K562 (cell line): ENCODE results near the gene TAF8. TPM values are rescaled to one million over a fixed set of nuclear protein-coding genes. Genes with fewer than 3 reads are reported as not detected.

Experiments
- BCL6 ChIP-seq: fragments of 250-450 bp; sonication (Bioruptor Pico); IDR thresholded peaks from 2 replicates; pipeline ENCODE4 v1.4.0; 2020
- CBFA2T2 ChIP-seq: fragments of 450-650 bp; conservative IDR thresholded peaks from 2 replicates; pipeline ENCODE4 v1.6.1; 2017; ENCODE audit warnings: mild to moderate bottlenecking
- CTBP1 ChIP-seq: fragments of 450-650 bp; IDR thresholded peaks from 2 replicates; pipeline ENCODE4 v1.6.1; 2016; ENCODE audit warnings: borderline replicate concordance
- DEAF1 ChIP-seq: fragments of 450-650 bp; formaldehyde crosslinking; IDR thresholded peaks from 2 replicates; pipeline ENCODE4 v1.4.0; 2020; ENCODE audit warnings: mild to moderate bottlenecking, moderate library complexity
- DMBX1 ChIP-seq: fragments of 250-450 bp; sonication (Bioruptor Pico); IDR thresholded peaks from 2 replicates; pipeline ENCODE4 v1.8.0; 2022; ENCODE audit warnings: inconsistent platforms, mild to moderate bottlenecking, moderate library complexity, borderline replicate concordance
- DPF2 ChIP-seq: fragments of 450-650 bp; IDR thresholded peaks from 2 replicates; pipeline ENCODE4 v1.6.1; 2016
- ESRRA ChIP-seq: fragments of 450-650 bp; IDR thresholded peaks from 2 replicates; pipeline ENCODE4 v1.6.1; 2014; ENCODE audit warnings: low read depth, mild to moderate bottlenecking, moderate library complexity, borderline replicate concordance
- HDAC2 ChIP-seq: fragments of 450-650 bp; IDR thresholded peaks from 2 replicates; pipeline ENCODE4 v1.6.1; 2016; ENCODE audit warnings: mild to moderate bottlenecking
- HES1 ChIP-seq: fragments of 450-650 bp; IDR thresholded peaks from 2 replicates; pipeline ENCODE4 v1.6.1; 2016; ENCODE audit warnings: low read depth, mild to moderate bottlenecking, moderate library complexity
- ID3 ChIP-seq, 2 experiments: fragments of 250-450 bp in 1 of 2; fragments of 450-650 bp in 1 of 2; sonication (Bioruptor Pico) in 1 of 2; IDR thresholded peaks; 2 replicates each; pipeline versions ENCODE4 v1.6.1 to v1.8.0; 2016 to 2021; ENCODE audit warnings: mild to moderate bottlenecking in 2 of 2, moderate library complexity in 2 of 2, missing compliant biosample characterization in 1 of 2, missing genetic modification characterization in 1 of 2
- KDM1A ChIP-seq, 2 experiments: fragments of 450-650 bp; IDR thresholded peaks; 2 replicates each; pipeline ENCODE4 v1.6.1; 2016; ENCODE audit warnings: mild to moderate bottlenecking in 2 of 2
- KLF16 ChIP-seq: IDR thresholded peaks from 2 replicates; pipeline ENCODE4 v1.6.1; 2016; ENCODE audit warnings: antibody characterized with exemption
- MYC ChIP-seq, 2 experiments: fragments of 250-450 bp in 1 of 2; sonication (Bioruptor Pico) in 1 of 2; IDR thresholded peaks; 2 replicates each; pipeline versions ENCODE4 v1.5.1 to v1.6.1; 2012 to 2021; ENCODE audit warnings: low read depth in 2 of 2, borderline replicate concordance in 1 of 2, improper control_type of control experiment in 1 of 2, low read length in 1 of 2, mild to moderate bottlenecking in 1 of 2, moderate library complexity in 1 of 2
- TCF3 ChIP-seq: sonication (generic); formaldehyde crosslinking; IDR thresholded peaks from 2 replicates; pipeline ENCODE4 v1.4.0; 2020; ENCODE audit warnings: mild to moderate bottlenecking, missing genetic modification reagents
- TRIM24 ChIP-seq, 2 experiments: fragments of 450-650 bp; IDR thresholded peaks; 2 replicates each; pipeline ENCODE4 v1.6.1; 2016
- ZBTB1 ChIP-seq: sonication (generic); formaldehyde crosslinking; IDR thresholded peaks from 2 replicates; pipeline ENCODE4 v1.8.1; 2023; ENCODE audit warnings: missing genetic modification reagents, low read depth, mild to moderate bottlenecking, borderline replicate concordance
- ZNF124 ChIP-seq: sonication (generic); formaldehyde crosslinking; IDR thresholded peaks from 2 replicates; pipeline ENCODE4 v1.8.1; 2022; ENCODE audit warnings: missing genetic modification reagents
- ZNF384 ChIP-seq: IDR thresholded peaks from 2 replicates; pipeline ENCODE4 v1.6.1; 2012; ENCODE audit warnings: low read depth, low read length, improper control_type of control experiment
- ZNF609 ChIP-seq: sonication (generic); formaldehyde crosslinking; IDR thresholded peaks from 2 replicates; pipeline ENCODE4 v1.8.1; 2023; ENCODE audit warnings: missing genetic modification reagents, mild to moderate bottlenecking, borderline replicate concordance
- polyA plus RNA-seq, 8 experiments: library from polyadenylated mRNA; depleted of rRNA in 4 of 8; stranded (reverse) in 5 of 8; unstranded in 3 of 8; fragments of >200 nt; fragmentation: Nextera tagmentation in 2 of 8; fragmentation: Illumina TruSeq in 1 of 8; extraction: Ambion mirVana in 2 of 8; extraction: Trizol in 1 of 8; gene quantifications; 2 replicates each; pipeline versions ENCODE4 v1.2.1 to v1.2.3, GENCODE V29; 2011 to 2014; ENCODE audit warnings: inconsistent platforms in 1 of 8, missing spikeins in 1 of 8
- total RNA-seq, 7 experiments: library from RNA; depleted of rRNA in 6 of 7; stranded (reverse); fragments of >200 nt in 6 of 7; fragmentation: Illumina TruSeq in 2 of 7; extraction: Trizol in 2 of 7; gene quantifications; 2 replicates each; pipeline versions ENCODE4 v1.2.1 to v1.2.3, GENCODE V29; 2011 to 2021; ENCODE audit warnings: low replicate concordance in 1 of 7

TAF8 gene
- total and polyA plus RNA-seq, 9 of the 15 experiments (the other 6 are each of a cell fraction or from before 2014, with no cell fraction given), result 29.4 to 84.0 (median 52.6) TPM

GRCh38 chr6:42128460-42129359 is 78.4 kb downstream of the TAF8 start (continued):
- TF ChIP-seq ZNF609 (CRISPR knock-in tag) (peak; percentile 92; the same call in 1 of the 2 replicates), KDM1A (IDR thresholded peaks at IDR 0.05) (peak; percentile 95 to 96), DPF2 (peak; percentile 47; the same call in 1 of the 2 replicates), ESRRA (peak; percentile 88; the same call in 1 of the 2 replicates), TRIM24 (IDR thresholded peaks at IDR 0.05) (peak; percentile 46 to 50; a peak in 1 of 4 replicates), CBFA2T2 (peak; percentile 92), HDAC2 (peak; percentile 90), HES1 (peak; percentile 71; the same call in 1 of the 2 replicates), ZBTB1 (CRISPR knock-in tag) (0 out of 2 replicates have a peak, but pooled peaks have one; percentile 27), ZNF384 (0 out of 2 replicates have a peak, but pooled peaks have one; percentile 14), ZNF124 (no peak), KLF16 (peak; percentile 81; the same call in 1 of the 2 replicates), ID3 (CRISPR knock-in tag; IDR thresholded peaks at IDR 0.05) (no peak), ID3 (tag; IDR thresholded peaks at IDR 0.05) (peak; percentile 88), CTBP1 (peak; percentile 63), TCF3 (peak; percentile 89), DEAF1 (CRISPR knock-in tag) (peak; percentile 60), DMBX1 (CRISPR knock-in tag) (peak; percentile 66; the same call in 1 of the 2 replicates), BCL6 (CRISPR knock-in tag) (0 out of 2 replicates have a peak, but pooled peaks have one; percentile 24), MYC (IDR thresholded peaks at IDR 0.05; ENCODE audit: low read depth, low read length) (0 out of 2 replicates have a peak, but pooled peaks have one; percentile 45), MYC (CRISPR knock-in tag; IDR thresholded peaks at IDR 0.05; ENCODE audit: borderline replicate concordance, low read depth) (no peak)
